GM12878 (cell line): ENCODE results near the gene GRK6. TPM values are rescaled to one million over a fixed set of nuclear protein-coding genes. Genes with fewer than 3 reads are reported as not detected.

Experiments
- BACH1 ChIP-seq: fragments of 450-650 bp; IDR thresholded peaks from 2 replicates; pipeline ENCODE4 v1.6.1; 2017; ENCODE audit warnings: mild to moderate bottlenecking, borderline replicate concordance
- BHLHE40 ChIP-seq, 2 experiments: fragments of 450-650 bp in 1 of 2; IDR thresholded peaks; 2 replicates each; pipeline ENCODE4 v1.6.1; 2011 to 2017; ENCODE audit warnings: low read depth in 2 of 2, borderline replicate concordance in 1 of 2, improper control_type of control experiment in 1 of 2, low read length in 1 of 2, mild to moderate bottlenecking in 1 of 2
- CBX5 ChIP-seq: sonication (generic); IDR thresholded peaks from 2 replicates; pipeline ENCODE4 v1.6.1; 2016; ENCODE audit warnings: low read depth, moderate library complexity, mild to moderate bottlenecking, inconsistent platforms
- HDGF ChIP-seq: fragments of 450-650 bp; IDR thresholded peaks from 2 replicates; pipeline ENCODE4 v1.6.1; 2016; ENCODE audit warnings: antibody characterized with exemption
- IKZF1 ChIP-seq: fragments of 450-650 bp; conservative IDR thresholded peaks from 2 replicates; pipeline ENCODE4 v1.6.1; 2017; ENCODE audit warnings: antibody characterized with exemption, mild to moderate bottlenecking
- IKZF2 ChIP-seq, 2 experiments: fragments of 450-650 bp; IDR thresholded peaks; 2 replicates each; pipeline ENCODE4 v1.6.1; 2017; ENCODE audit warnings: mild to moderate bottlenecking in 2 of 2, moderate library complexity in 2 of 2
- MTA3 ChIP-seq: IDR thresholded peaks from 2 replicates; pipeline ENCODE4 v1.6.1; 2012; ENCODE audit warnings: low read length, inconsistent platforms, borderline replicate concordance
- MXI1 ChIP-seq: fragments of 150-350 bp; IDR thresholded peaks from 2 replicates; pipeline ENCODE4 v1.6.1; 2011; ENCODE audit warnings: low read depth, mild to moderate bottlenecking, inconsistent platforms, low read length, improper control_type of control experiment
- RFX5 ChIP-seq: IDR thresholded peaks from 2 replicates; pipeline ENCODE4 v1.6.1; 2011; ENCODE audit warnings: low read depth, low read length, improper control_type of control experiment
- SIN3A ChIP-seq: IDR thresholded peaks from 2 replicates; pipeline ENCODE4 v1.6.1; 2012; ENCODE audit warnings: low read depth, low read length, improper control_type of control experiment
- SMARCA5 ChIP-seq: fragments of 450-650 bp; IDR thresholded peaks from 2 replicates; pipeline ENCODE4 v1.6.1; 2017; ENCODE audit warnings: mild to moderate bottlenecking
- TCF12 ChIP-seq: IDR thresholded peaks from 2 replicates; pipeline ENCODE4 v1.6.1; 2011; ENCODE audit warnings: low read depth, mild to moderate bottlenecking, low read length
- WRNIP1 ChIP-seq: IDR thresholded peaks from 2 replicates; pipeline ENCODE4 v1.6.1; 2011; ENCODE audit warnings: low read depth, low read length, improper control_type of control experiment, borderline replicate concordance
- ZNF274 ChIP-seq: IDR thresholded peaks from one replicate; pipeline ENCODE4 v1.8.0; 2011; ENCODE audit not compliant: insufficient read length, insufficient read depth
- polyA plus RNA-seq, 11 experiments: library from polyadenylated mRNA; depleted of rRNA in 4 of 11; unstranded in 6 of 11; stranded (reverse) in 5 of 11; fragments of >200 nt; fragmentation: Nextera tagmentation in 4 of 11; fragmentation: Illumina TruSeq in 1 of 11; extraction: Ambion mirVana in 4 of 11; extraction: Trizol in 1 of 11; gene quantifications; 1 replicate in 1 of 11; 2 replicates in 10 of 11; pipeline versions ENCODE4 v1.2.1 to v1.2.3, GENCODE V29; 2011 to 2016; ENCODE audit warnings: inconsistent platforms in 2 of 11, missing spikeins in 2 of 11, low read depth in 1 of 11
- total RNA-seq, 4 experiments: library from RNA; depleted of rRNA in 3 of 4; stranded (reverse); fragments of >200 nt in 3 of 4; fragmentation: Illumina TruSeq in 1 of 4; extraction: Trizol in 1 of 4; gene quantifications; 2 replicates each; pipeline versions ENCODE4 v1.2.1 to v1.2.3, GENCODE V29; 2013 to 2021

The GRK6 gene
- total and polyA plus RNA-seq, 10 of the 15 experiments (the other 5 are each of a cell fraction or from before 2014, with no cell fraction given): 0.79 to 124 (median 41.6) TPM

DNA sequence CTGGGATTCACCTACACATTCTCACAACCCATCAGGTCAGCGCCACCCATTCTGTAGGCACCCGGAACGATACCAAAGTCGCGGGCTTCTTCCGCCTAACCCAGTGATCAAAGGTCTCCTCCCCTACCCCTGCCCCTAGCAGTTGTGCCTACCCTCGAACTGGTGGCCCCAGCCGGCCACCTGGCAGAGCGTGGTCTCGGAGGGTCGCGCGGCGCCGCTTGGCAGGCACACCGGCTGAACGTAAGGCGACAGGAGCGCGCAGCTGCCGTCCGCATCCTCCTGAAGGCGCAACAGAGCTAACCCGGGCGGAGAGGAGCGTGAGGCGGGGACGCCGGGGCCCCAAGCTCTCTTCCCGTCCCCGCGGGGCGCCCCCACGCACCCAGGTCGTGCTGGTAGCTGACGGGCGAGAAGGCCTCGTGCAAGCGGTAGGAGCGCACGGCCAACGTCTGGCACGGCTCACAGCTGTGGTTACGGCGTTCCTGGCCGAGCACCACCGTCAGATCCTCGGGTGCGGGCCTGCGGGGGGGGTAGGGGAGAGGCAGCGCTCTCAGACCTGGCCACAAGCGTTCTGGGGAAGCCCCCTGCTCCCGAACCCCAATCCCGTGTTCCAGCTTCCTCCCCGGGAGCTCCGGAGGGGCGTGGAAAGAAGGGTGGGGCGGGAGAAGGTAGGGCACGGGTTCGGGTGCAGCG, 23.2 kb upstream of the GRK6 start (continued):
- 0 out of 2 replicates have a peak, but pooled peaks have one; percentile 13 for TF ChIP-seq SIN3A
- TF ChIP-seq RFX5: no peak
- TF ChIP-seq BACH1: 0 out of 2 replicates have a peak, but pooled peaks have one; percentile 5
- TF ChIP-seq CBX5: no peak
- no peak for TF ChIP-seq MXI1
- TF ChIP-seq IKZF1: peak; percentile 57
- peak; percentile 16; the same call in 1 of the 2 replicates for TF ChIP-seq SMARCA5
- TF ChIP-seq HDGF: 0 out of 2 replicates have a peak, but pooled peaks have one; percentile 61
- peak; percentile 7 to 48; a peak in 3 of 4 replicates for TF ChIP-seq IKZF2 (IDR thresholded peaks at IDR 0.05)
- TF ChIP-seq WRNIP1: no peak
- TF ChIP-seq MTA3: no peak
- TF ChIP-seq BHLHE40 (IDR thresholded peaks at IDR 0.05; ENCODE audit: borderline replicate concordance in 1 of 2, low read depth in 2 of 2, low read length in 1 of 2): peak in 1 of 2 experiments; percentile 62; a peak in 2 of 4 replicates
- no peak for TF ChIP-seq TCF12
- no peak for TF ChIP-seq ZNF274
